NCI-H526 treated with DMSO at 0.1 percent for 48 hours (cell line): ENCODE data around the gene KICS2.
"Not testable (repeated sequence)": the region's sequence is repeated elsewhere in the genome, so short reads cannot be mapped to it uniquely, and the experiment has no call there.

ENCODE experiments used
- DNase-seq: peaks from one replicate; lab custom pipeline; 2025; lab: John Stamatoyannopoulos, UW

Gene KICS2

DNA sequence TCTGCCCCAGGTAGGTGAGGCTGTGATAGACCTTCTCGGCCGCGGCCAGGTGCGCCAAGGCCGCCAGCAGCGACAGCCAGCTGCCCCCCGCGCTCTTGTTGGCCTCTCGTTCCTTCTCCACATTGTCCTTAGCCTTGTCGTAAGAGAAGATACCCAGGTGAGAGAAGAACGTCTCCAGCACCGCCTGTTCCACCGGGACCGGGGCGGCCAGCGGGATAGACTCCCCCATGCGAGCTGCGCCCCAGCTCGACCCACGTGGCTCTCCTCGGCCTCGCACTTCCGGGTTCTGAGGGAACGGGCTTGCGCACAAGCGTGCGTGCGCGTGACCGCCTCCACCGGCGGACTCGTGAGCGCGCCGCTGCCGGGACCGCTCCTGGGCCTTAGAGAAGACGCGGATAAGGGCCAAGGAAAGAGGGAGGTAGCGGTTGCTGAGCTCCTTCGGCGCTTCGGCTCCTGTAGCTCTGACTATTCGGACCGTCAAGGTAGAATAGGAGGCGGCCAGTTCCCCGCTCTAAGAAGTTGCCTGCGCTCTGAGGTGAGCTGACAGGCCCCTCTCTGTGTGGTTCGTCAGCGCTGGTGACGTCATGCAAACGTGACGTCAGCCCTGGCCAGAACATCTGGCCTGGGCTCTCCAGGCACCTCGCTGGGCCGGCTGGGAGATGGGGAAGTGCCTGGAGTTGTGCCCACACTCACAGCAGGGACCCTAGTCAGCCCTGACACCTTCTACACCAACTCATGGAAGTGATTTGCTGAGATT lies at the start of gene KICS2:
Gene KICS2, minus strand, starts transcription at position 288 of the 757 bp plus-strand sequence. Its CDS starts 59 bp downstream, at position 229.
- peak; percentile 68 for DNase-seq

GRCh38 chr12:64270411-64270810 lies 48.3 kb upstream of the KICS2 start:
- DNase-seq: no peak

DNA sequence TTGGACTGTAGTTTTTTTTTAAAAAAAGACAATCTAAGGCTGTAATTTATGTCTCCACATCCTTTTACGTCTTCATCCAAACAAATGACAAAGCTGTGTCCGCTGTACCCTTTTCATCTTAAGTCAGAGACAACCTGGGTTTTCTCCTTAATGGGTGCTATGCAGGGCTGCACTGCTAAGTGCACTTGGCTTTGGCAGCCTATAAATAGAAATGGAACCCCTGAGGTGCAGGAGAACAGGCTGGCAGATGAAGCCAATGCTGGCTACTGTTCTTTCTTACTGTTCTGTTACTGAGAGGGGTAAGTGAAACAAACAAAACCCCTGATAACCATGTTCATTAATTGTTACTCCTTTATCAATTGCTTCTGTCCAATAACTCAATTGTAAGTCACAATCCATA lies 47.1 kb upstream of the KICS2 start:
- no peak for DNase-seq

DNA sequence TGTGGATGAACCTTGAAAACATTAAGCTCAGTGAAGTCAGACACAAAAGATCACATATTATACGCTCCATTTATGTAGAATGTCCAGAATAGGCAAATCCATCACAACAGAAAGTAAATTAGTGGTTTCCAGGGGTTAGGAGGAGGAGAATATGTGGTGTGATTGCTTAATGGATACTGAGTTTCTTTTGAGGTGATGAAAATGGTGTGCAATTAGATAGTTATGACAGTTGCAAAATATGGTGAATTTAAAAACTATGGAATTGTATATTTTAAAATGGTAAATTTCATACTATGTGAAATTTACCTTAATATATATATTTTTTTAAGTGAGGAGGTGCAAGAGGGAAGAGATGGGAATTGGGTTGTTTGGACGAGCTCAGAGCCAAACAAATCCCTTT lies 46.3 kb upstream of the KICS2 start:
- DNase-seq: no peak

GRCh38 chr12:64265839-64266238 lies 43.7 kb upstream of the KICS2 start:
- no peak for DNase-seq

- DNase-seq: no peak
Observed at GRCh38 chr12:64261813-64262212, 39.7 kb upstream of the KICS2 start.

DNA sequence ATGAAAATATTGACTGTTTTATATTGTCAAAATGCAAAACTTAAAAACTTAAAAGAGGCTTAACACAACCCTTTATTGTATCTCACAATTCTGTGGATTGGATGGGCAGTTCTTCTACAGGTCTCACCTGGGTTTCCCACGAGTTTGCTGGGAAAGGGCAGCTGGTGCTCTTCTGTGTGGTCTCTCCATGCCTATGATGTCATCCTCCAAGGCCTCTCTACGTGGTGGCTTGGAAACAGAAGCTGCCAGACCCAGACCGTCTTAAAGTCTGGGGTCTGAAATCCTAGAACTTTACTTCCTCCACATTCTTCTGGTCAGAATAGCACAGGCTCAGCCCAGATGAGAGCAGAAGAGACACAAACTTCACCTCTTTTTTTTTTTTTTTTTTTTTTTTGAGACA lies 36.5 kb upstream of the KICS2 start:
- DNase-seq: no peak

DNA sequence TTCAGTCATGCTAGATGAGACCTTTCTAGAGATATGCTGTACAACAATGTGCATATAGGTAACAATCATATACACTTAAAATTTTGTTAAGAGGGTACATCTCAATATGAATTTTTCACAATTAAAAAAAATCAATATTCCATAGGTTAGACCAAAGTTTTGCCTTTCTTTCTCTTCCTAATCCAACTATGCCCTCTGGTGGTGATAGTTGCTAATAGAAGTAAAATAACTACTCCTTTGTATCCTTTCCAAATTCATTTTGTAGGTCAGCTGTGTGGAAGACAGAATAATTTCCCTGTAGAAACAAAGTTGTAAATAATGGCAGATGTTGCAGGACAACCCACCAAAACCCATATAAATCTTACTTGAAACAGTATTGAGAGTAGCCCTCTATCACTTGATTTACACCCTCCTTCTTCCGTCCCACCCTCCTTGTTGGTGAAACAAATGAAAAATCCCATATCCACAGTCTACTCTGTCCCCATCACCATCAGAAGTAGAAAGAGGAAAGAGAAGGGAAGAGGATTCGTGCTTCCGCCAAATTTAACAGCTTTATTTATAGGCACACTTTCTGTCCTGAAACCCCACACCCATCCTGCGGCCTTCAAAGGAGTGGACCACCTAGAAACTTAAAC lies 34.2 kb upstream of the KICS2 start:
- no peak for DNase-seq

DNA sequence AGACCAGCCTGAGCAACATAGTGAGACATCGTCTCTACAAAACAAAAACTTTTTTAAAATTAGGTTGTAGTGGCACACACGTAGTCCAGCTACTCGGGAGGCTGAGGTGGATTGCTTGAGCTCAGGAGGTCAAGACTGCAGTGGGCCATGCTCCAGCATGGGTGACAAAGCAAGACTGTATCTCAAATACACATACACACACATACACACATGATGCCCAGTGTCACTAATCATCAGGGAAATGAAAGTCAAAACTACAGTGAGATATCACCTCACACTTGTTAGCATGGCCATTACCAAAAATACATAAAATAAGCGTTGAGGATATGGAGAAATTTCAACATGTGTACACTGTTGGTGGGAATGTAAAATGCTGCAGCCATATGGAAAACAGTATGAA lies 33.2 kb upstream of the KICS2 start:
- no peak for DNase-seq

- no peak for DNase-seq
Observed at GRCh38 chr12:64253356-64253755, 31.3 kb upstream of the KICS2 start.

DNA sequence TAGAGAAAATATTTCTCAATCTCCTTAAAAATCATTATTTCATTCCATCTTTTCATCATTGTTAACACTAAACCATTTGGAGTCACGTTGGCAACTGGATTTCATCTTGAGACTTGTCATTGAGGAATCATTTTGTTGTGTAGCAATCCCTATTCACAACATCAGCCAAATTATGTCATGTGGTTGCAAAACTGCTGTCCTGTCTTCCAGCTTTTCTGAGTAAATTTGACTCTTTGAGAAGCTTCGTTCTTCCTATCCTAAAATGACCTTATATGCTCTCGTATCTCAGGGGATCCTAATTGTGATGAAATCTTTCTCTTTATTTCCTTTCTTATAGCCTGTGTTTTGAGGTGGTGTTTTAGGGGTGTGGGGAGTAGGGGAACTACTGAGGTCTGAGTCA lies 30.6 kb upstream of the KICS2 start:
- no peak for DNase-seq

GRCh38 chr12:64243809-64244208 lies 21.7 kb upstream of the KICS2 start:
- no peak for DNase-seq

DNA sequence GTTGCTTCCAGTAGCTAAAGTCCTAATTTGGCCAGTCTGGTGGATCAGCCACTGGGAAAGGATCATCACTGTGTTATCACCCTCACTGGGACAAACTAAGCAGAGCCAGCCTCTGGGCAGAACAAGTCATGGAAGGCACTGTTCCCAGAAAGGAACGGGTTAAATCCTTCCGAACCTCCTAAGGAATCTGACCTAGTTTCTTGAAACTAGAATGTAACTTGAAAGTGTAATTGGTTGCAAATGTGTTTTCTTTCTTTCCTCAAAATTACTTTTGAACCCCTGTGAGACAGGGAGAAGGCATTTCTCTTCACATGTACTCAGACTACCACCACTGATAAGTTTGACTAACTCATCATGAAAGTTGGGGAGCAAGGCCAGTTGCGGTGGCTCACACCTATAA lies 18.7 kb upstream of the KICS2 start:
- DNase-seq: no peak

GRCh38 chr12:64237382-64237781 lies 15.3 kb upstream of the KICS2 start:
- DNase-seq: no peak

- DNase-seq: no peak
Observed at GRCh38 chr12:64236549-64236948, 14.5 kb upstream of the KICS2 start.

GRCh38 chr12:64232196-64232595 lies 10.1 kb upstream of the KICS2 start:
- no peak for DNase-seq

DNA sequence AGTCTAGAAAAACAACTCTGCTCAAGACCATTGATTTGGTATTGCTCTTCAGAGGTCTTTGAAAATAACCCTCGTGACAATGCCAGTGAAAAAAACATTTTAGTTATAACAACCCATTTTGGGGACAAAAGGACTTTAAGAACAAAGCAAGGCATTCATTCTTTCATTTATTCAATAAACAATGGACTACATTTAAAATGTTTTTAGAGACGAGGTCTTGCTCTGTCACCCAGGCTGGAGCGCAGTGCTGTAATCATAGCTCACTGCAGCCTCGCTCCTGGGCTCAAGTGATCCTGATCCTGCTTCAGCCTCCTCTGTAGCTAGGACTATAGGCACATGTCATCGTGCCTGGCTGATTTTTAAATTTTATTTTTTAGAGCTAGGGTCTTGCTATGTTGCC lies 7.7 kb upstream of the KICS2 start:
- DNase-seq: no peak

- DNase-seq: no peak
Observed at GRCh38 chr12:64229240-64229639, 7.1 kb upstream of the KICS2 start.

- DNase-seq: no peak
Observed at GRCh38 chr12:64225626-64226025, 3.5 kb upstream of the KICS2 start.

- DNase-seq: peak; percentile 71
Observed at GRCh38 chr12:64221651-64222008, 466 bp downstream of the KICS2 start.

GRCh38 chr12:64220046-64220445 lies 2.0 kb downstream of the KICS2 start:
- DNase-seq: no peak

DNA sequence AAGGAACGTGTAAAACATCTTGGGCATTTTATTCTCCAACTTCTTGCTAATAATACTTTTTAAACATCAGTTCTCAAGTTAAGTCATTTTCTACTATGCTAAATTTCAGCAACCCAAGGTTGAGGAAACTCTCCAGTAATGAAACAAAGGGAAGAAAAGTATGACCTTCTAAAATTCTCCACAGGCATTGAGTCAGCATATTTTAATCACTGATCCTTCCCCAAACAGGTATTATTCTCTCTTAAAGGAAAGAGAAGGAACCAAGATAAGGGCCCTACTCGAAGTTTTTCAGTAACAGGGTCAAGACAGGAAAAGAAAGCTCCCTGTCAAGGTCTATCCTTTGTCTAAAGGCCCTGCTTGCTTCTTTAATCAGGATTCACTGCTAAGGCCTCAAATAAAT lies 3.0 kb downstream of the KICS2 start:
- DNase-seq: no peak

GRCh38 chr12:64218597-64218996 lies 3.5 kb downstream of the KICS2 start:
- DNase-seq: no peak

DNA sequence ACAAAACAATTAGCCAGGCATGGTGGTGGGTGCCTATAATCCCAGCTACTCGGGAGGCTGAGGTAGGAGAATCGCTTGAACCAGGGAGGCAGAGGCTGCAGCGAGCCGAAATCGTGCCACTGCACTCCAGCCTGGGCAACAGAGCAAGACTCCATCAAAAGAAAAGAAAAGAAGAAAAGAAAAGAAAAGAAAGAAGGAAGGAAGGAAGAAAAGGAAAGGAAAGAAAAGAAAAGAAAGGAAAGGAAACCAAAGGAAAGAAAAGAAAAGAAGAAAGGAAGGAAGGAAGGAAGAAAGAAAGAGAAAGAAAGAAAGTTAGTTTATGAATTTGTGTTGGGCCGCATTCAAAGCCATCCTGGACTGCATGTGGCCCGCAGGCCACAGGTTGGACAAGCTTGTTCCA lies 4.5 kb downstream of the KICS2 start:
- not testable (repeated sequence) for DNase-seq
